GM21786 (cell line): ENCODE measurements around the gene MCC.

Experiments
- ATAC-seq: cut with Tn5 transposase; IDR thresholded peaks from one replicate; pipeline ENCODE4 v1.9.1; 2021; ENCODE audit not compliant: unreplicated experiment

MCC gene

DNA sequence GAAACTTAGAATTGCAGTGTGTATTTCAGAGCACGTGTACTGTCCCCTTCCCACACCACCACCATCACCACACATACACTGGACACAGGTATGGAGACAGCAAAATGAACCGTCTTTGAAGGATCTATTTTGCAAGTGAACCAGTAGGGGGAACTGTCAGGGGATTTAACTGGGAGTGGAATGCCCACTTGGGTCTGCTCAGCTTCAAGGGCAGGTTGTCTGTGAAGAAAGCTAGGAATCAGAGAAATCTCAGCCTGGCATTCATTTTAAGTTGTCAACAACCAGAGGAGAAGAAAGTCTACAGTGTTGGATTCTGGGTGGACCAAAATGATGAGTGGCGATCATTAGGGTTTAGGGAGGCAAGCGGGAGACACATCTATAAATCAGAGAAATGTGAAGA is 364.6 kb downstream of the MCC start:
- ATAC-seq: no peak

DNA sequence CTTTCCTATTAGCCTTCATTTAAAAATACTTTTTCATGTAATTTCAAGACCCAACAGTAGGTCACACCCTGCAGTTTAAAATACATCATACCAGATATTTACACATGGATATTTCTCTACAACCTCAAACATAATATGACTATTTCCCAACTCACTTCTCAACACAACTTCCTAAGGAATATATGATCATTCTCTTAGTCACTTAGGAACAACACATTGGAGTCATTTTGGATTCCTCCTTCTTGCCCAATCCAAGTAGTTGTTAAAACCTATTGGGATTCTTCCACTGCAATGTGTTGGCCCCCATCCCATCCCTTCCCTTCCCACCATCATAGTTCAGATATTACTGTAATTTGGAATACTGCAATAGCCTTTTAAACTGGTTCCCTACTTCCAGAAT is 366.2 kb downstream of the MCC start:
- no peak for ATAC-seq

DNA sequence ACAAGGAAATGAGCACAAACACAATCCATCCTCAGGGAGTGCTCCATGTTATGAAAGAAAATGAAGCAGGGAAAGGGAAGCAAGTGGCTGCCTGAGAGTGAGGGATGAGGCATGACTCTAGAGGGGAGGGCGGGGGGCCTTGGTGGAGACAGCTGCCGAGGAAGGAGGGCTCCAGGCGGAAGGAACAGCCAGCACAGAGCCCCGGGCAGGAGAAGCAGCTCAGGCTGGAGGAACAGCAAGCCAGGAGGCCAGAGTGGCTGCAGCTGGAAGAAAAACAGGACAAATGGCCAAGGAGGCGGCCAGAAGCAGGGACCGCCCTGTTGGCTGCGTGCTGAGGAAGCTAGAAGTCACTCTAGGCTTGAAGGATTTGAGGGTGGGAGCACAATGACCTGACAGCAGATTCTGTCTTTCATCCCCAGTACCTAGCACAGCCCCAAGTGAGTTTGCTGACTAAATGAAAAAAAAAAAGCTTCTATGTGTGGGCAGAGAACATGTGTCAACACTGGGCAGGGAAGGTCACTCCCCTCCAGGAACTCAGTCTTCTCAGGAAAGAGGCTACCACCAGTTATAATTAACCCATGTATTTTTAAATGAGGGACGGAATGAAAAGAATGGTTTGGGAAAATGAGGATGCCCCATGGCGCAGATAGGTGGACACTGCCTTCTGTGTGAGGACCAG is 368.9 kb downstream of the MCC start:
- no peak for ATAC-seq

DNA sequence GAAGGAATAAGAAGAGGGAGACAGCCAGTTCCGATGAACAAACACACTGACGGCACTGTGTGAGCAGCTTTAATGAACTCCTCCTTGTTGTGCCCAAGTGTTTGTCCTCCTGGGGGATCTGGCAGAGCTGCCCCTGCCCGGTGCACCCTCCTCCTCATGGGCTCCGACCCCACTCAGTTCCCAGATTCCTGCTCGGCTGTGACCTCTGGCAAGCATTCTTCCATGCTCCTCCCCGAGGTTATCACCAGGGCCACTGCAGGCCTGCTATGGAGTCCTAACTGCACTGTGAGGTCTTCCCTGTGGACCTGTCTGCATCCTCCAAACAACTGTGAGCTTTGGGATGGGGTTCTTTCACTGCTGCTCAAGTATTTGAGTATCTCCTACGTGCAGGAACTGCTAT is 369.5 kb downstream of the MCC start:
- ATAC-seq: no peak

DNA sequence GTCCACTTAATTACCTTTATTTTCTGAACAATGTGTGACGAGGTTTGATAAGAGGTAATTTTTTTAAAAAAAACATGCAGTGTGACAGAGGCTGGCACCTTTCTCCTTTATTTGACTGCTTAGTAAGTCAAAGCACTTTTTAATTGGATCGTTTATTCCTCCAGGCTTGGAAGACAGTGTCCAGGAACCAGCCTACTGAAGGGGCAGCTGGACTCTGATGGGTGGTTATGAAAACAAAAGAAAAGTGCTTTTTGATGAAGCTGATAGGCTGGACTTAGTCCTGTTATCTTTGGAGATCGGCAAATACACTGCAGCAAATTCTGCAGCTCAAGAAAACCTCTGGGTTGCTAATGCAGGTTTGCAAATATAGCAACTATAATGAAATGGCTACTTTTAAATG is 370.0 kb downstream of the MCC start:
- ATAC-seq: no peak

DNA sequence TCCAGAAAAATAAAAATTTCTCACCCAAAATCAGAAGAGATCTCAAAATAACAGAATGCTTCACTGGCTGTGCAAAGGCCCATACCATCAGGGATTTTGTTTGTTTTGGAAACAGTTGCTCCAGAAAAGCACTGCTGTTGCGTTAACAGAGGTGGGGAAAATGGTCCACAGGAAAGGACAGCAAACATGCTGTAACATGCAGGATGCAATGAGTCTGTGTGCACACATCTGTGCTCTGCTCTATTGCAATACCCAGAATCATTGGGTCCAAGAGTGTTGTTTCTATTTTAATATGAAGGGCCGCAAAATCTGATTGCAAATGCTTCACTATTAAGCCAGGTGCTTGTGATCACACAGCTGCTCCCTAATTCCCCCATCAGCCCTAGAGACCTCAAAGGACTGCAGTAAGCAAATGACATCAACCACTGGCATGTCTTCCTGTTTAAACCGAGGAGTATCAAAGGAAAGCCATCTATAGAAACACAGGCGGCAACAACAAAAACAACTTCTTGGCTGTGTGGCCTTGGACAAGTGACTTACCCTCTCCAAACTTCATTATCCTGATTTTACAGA is 370.6 kb downstream of the MCC start:
- ATAC-seq: no peak

DNA sequence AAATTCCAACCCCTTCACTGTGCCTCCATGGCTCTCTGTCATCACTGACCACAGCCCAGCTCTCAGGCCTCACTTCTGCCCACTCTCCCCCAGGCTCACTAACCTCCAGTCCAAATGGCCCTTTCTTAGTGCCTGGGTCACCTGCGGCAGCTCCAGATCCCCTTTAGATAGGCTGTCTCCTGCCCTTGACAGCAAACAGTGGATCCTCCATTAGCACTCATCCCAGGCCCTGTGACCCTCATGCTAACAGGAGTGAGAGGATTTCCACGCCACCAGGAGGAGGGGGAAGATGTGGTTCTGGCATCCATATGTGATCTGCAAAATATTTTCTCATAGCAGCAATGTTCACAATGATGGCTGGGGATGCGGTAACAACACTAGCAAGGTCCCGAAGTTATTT is 372.3 kb downstream of the MCC start:
- no peak for ATAC-seq

DNA sequence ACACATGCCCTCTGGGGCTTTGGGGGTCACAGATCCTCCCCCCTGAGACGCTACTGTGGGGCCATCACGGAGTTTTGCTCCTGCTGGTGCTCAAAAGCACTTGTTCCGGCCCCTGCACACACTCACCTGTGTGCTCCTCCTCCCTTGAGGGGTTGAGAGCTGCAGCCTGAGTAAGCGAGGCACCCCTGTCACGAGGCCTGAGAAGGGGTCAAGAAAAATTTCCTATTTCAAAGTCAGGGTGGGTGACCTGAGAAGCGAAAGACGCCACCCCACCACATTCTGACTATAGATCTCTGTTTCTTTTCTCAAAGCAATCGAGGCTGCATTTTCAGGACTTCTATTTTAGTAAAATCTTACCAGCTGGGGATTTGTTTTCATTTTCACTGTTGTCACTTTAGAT is 373.2 kb downstream of the MCC start:
- ATAC-seq: no peak

DNA sequence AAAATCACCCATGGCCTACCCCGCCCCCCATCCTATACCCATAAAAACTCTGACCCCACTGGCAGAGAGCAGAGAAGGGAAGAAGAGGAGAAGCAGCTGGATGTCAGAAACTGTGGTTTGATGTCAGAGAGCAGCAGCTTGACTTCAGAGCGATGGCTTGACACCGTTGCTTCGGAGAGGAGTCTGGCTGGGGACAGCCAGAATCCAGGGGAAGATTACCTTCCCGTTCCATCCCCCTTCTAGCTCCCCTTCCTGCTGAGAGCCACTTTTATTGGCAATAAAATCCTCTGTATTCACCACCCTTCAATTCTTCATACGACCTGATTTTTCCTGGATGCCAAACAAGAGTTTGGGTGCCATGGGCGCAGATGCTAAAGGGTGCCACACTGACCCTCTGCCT is 373.7 kb downstream of the MCC start:
- no peak for ATAC-seq

DNA sequence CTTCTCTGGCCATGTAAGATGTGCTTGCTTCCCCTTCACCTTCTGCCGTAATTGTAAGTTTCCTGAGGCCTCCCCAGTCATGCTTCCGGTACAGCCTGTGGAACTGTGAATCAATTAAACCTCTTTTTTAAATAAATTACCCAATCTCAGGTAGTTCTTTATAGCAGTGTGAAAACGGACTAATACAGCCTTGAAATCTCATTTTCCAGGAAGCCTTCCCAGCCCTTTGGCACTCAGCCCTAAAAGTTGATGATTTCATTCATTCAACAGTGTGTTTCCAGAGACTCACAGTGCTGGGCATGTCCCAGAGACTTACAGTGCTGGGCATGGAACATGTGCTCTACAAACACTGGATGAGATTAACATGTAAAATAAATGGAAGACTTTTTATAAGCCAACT is 375.8 kb downstream of the MCC start:
- no peak for ATAC-seq

DNA sequence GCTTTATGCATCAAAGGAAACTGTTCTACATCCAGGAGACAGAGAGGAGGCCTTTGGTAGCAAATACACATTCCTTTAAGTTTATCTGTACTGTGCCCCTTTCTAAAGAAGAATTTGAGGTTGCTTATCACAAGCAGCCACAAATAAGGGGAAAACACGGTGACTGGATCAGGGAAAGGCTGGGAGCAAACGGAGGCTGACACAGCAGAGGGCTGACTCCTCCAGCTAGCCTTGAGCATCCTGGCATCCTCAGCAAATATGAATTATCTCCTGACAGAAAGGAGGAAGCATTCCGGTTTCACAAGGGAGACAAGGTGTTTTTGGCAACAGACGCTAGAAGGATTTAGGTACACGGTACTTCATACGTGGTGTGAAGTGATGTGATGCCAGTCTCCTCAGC is 378.1 kb downstream of the MCC start:
- no peak for ATAC-seq

DNA sequence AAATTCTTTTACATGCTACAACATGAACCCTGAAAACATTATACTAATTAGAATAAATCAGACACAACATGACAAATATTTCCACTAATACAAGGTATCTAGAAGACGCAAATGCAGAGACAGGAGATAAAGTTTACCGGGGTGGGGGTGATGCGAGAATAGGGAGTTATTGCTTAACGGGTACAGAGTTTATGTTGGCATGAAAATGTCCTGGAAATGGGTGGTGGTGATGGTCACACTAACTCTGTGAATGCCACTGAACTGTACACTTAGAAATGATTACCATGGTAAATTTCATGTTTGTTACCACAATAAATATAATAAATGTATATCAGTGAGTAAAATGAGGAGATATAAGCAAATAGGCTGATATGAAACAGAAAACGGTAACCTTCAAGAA is 378.9 kb downstream of the MCC start:
- no peak for ATAC-seq

DNA sequence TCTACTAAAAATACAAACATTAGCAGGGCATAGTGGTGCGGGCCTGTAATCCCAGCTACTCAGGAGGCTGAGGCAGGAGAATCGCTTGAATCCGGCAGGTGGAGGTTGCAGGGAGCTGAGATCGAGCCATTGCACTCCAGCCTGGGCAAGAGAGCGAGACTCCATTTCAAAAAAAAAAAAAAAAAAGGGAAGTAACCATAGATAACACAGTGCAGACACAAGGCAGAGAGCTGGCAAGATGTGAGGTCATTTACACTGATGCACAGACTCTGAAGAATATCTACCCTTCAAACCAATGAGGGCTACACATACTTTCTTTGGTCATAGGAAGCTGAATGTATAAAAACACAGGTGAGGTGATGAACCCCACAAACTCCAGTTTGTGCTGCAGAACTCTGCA is 379.8 kb downstream of the MCC start:
- ATAC-seq: no peak

DNA sequence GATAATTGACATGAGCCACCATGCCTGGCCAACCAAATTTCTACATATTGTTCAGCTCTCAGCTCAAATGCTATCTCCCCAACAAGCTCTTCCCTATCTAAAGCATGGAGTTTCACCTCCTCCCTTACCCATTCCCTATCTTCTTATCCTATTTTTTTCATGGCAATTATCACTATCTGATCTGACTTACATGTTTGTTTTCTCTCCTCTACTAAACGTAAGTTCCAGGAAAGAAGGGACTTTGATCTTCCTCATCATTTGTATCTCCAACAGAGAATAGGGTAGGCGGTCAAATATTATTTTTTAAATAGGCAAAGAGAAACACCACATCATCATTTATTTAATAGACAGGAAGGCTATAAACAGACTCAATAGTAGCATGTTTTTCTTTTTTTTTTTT is 381.4 kb downstream of the MCC start:
- ATAC-seq: no peak

DNA sequence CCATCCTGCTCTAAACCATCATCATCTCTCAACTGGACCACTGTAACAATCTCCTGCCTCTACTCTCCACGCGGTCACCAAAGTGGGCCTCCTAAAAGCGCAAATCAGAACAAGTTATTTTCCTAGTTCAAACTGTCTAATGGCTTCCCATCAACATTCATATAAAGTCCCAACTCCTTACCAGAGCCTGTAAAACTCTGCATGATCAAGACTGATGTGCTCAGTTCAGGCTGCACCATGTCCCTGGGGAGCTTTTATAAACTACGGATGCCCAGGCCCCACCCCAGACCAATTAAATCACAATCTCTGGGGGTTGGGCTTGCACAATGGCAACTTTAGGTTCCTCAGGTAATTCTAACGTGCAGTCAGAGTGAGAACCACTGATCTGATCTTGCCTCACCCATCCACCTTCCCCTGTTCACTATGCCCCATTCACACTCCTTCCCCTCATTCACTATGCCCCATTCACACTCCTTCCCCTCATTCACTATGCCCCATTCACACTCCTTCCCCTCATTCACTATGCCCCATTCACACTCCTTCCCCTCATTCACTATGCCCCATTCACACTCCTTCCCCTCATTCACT is 382.5 kb downstream of the MCC start:
- no peak for ATAC-seq

DNA sequence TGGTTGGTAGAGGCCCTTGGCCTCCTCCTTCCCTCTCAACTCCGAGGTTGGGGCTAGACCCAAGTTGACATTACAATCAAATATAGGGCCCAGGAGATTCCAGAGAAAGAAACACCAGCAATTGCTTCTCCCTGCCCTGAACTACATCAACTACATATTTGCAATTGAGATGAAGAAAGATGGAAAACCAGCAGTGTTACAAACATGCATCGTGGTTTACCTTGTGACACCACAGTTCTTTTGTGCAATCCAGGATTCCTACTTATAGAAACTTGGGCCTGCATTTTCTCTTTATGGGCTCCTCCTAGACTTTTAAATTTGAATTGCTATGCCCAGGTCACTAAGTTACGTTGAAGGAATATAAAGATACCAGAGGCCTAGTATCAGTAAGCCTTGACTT is 384.9 kb downstream of the MCC start:
- no peak for ATAC-seq

DNA sequence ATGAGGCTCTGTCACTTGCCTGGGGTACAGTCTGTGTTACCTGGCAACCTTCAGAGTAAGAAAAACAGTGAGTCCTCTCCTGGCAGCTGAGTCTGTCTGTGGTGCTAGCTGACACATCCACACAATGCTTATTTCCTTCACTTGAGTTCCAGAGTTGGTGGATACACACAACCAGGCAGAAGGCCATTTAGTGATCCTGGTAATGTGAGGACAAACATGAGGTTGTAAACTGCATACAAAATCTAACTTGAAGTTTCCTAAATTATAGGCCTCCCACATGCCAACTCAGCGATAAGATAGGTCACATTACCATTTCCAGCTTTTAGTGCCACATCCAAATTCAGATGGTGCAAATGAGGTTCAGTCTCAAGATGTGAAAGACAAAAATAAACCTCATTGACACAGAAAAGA is 386.1 kb downstream of the MCC start:
- ATAC-seq: no peak

DNA sequence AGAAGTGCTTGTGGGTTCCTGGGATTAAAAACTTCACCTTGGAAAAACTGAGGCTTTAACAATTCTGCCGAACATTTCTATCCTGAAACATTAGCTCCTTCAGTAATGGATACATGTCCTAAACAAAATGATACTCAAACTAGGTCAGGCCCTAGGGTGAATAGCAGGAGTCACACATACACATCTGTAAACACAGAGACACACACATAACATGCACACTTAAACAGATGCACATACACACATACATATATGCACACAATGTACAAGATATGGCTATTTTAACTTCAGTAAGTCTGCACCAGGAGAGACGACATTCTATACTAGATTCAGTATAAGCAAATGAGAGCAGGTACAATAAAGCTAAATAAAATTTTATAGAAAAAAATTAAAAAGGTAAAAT is 387.3 kb downstream of the MCC start:
- ATAC-seq: no peak

DNA sequence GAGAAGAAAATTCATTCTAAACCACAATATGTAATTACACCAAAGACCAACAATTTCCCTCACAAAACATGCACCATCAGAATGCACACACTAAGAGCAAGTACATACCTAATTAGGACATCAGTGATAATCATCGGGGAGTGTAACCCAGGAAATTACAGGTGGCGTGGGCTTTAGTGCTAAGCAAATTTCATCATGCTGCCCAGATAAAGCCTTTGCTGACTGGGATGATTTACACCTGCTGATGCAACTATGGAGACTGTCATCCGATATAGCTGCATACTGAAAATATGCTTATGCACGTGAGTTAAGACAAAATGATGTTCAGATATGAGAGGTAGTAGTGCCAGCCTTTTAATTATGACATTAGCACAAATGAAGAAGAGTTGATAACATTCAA is 388.4 kb downstream of the MCC start:
- ATAC-seq: no peak

DNA sequence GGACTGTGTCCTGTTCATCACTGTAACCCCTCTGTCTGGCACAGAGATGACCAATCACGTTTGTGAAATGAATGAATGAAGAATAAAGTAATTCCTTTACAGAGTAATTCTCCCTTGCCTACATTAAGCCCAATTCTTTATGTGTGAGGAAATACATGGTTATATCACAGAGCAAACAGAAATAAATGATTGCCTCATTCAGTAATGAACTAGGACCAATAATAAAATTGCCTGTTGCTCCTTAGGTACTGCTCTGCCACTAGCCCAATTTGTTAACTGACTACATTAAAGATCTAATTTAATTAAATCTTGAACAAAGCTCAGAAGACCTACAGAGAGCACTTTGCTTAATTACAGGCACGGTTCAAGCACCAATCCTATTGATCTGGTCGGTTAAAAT is 389.9 kb downstream of the MCC start:
- no peak for ATAC-seq

DNA sequence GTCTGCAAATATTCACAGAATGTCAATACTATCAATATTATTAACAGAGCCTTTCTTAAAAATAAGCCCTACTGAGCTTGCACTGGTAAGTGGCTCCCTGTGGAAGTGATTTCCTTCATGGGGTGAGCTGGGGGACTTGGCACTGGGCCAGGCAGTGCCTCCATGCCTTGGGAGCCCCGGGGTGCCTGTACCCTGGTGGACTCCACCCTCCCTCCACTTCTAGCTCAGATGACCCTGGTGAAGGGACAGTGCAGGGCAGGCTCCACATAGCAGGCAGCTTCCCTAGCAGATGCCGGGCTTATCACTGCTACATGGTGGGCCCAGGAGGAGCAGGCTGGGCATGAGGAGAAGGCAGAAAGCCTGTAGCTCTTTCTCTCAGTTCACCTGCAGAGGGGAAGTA is 392.4 kb downstream of the MCC start:
- ATAC-seq: no peak

DNA sequence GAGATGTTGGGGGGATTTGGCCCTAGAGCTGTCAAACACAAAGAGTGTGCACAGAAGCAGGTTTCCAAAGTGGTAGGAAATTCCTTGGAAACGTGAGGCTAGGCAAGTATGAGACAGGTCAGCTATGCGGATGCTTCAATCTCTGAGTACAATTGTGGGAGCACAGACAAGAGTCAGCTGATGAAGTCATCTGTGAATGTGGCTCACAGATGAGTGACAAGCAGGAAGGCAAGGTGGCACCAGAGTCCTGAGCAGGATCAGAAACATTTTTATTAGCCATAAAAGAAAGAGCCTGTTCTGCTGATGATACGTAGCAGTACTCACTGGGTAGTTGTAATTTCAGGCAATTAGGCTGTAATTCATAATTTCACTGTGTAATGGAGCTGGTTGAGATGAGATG is 394.7 kb downstream of the MCC start:
- ATAC-seq: no peak

DNA sequence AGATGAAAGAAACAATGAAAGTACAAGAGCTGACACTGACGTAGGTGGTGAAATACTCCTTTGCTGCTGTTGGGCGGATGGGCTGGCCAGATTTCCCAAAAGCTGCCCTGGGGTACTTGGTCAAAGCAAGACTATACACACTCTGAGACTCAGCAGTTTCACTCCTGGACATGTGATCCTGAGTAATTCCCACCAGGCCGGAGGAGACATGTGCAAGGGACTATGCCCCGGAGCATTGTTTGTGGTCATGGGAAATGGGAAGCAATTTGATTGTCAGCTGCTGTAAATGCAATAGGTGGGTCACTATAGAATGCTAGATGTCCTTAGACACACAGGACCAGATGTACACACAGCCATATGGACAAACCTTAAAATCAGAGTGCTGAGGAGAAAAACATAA is 395.6 kb downstream of the MCC start:
- ATAC-seq: no peak
